Psoas muscle (tissue), 8 donors: ENCODE results near the gene HPSE2. TPM values are rescaled to one million over a fixed set of nuclear protein-coding genes. Genes with fewer than 3 reads are reported as not detected.

Experiments used
- ATAC-seq, 4 donors: fragments of 200-7000 bp; cut with Tn5 transposase; one replicate each; pipeline ENCODE4 v1.9.1; 2020; ENCODE audit warnings: moderate library complexity in 3 of 4, mild to moderate bottlenecking in 2 of 4
- DNase-seq, 2 donors: peaks; one replicate each; pipeline ENCODE4 v3.0.0-alpha.2; 2020
- H3K27ac ChIP-seq: fragments of 200-600 bp; one replicate; pipeline ENCODE4 v1.8.0; 2022
- H3K27me3 ChIP-seq, 3 donors: fragments of 200-600 bp in 1 of 3; one replicate each; pipeline versions ENCODE4 v1.6.1 to v1.8.0; 2013 to 2022; ENCODE audit warnings: low read length in 2 of 3, mild to moderate bottlenecking in 2 of 3, moderate library complexity in 1 of 3; ENCODE audit not compliant: insufficient read depth in 3 of 3
- H3K36me3 ChIP-seq, 2 donors: fragments of 200-600 bp in 1 of 2; one replicate each; pipeline versions ENCODE4 v1.6.1 to v1.8.0; 2013 to 2022; ENCODE audit warnings: low read depth in 1 of 2, mild to moderate bottlenecking in 1 of 2, moderate library complexity in 1 of 2; ENCODE audit not compliant: insufficient read depth in 1 of 2
- H3K4me1 ChIP-seq: fragments of 200-600 bp; one replicate; pipeline ENCODE4 v1.8.0; 2022
- H3K4me3 ChIP-seq: fragments of 200-600 bp; one replicate; pipeline ENCODE4 v1.8.0; 2022; ENCODE audit warnings: mild to moderate bottlenecking
- H3K9me3 ChIP-seq: fragments of 200-600 bp; one replicate; pipeline ENCODE4 v1.8.0; 2022
- CTCF ChIP-seq: fragments of 200-600 bp; IDR thresholded peaks from one replicate; pipeline ENCODE4 v1.8.0; 2022; ENCODE audit warnings: antibody characterized with exemption
- whole genome bisulfite sequencing, 3 donors: extraction: QIAGEN DNeasy Blood & Tissue Kit; methylation state at CpG; one replicate each; pipeline versions ENCODE4 v1.1.6 to v1.1.7; 2013; 5-methylcytosine and 5-hydroxymethylcytosine counted together
- intact Hi-C, 2 donors: fragments of 100-400 bp; cut with DNase I; formaldehyde crosslinking; loops; one replicate each; pipeline versions ENCODE4 v1.11.0 to v1.14.2; 2022
- polyA plus RNA-seq, 3 donors: library from polyadenylated mRNA; stranded (reverse); fragments of 200-250 nt; gene quantifications; one replicate each; pipeline ENCODE4 v1.2.3, GENCODE V29; 2013
- total RNA-seq, 4 donors: library from RNA; stranded (reverse); fragmentation: NEBNext Ultra II Directional in 2 of 4; extraction: Animal tissue kit (Norgen Biotek cat#: 25700) in 2 of 4; gene quantifications; one replicate each; pipeline versions ENCODE4 v1.2.1 to v1.2.4, GENCODE V29; 2021 to 2023
- donor health status: healthy with polysubstance abuse.
- donor health status: DM: no; HTN: no; CAD: no; lungs with moderate emphysema.
- donor health status: Bipolar disorder and iron deficiency.
- donor health status: healthy.
- donor health status: DM: yes; HTN: yes; CAD: no.
- donor health status: DM: no; HTN: no; CAD: no.
- donor health status: DM: no; HTN: no; CAD: no.
- donor health status: DM: yes; HTN: yes; CAD: no.

Gene HPSE2
- total and polyA plus RNA-seq, 7 donors, result 0.01 to 0.17 (median 0.03) TPM; not detected in 4

GRCh38 chr10:98642281-98642680 is 593.4 kb downstream of the HPSE2 start:
- TF ChIP-seq CTCF, result no peak
- Histone ChIP-seq H3K4me3 (no peak overlapping the region), H3K27ac (no peak overlapping the region), H3K27me3 (no peaks in the 10 kb centered on the region), H3K36me3 (no peaks in the 10 kb centered on the region), H3K9me3 (no peaks in the 10 kb centered on the region), H3K4me1 (peaks cover 4% of the 10 kb centered on the region)
- intact Hi-C loops, result no loop called here
- 91 to 93% (median 93%) methylated on average over 2 of the region's 2 CpGs for WGBS, 3 donors
- ATAC-seq (no peak), DNase-seq (no peak)

- ATAC-seq (no peak), DNase-seq (no peak)
- peaks cover 4% of the 10 kb centered on the region for H3K4me1 ChIP-seq
- intact Hi-C loops, result no loop called here
- no peaks in the 10 kb centered on the region for H3K36me3 ChIP-seq
- no peak overlapping the region for H3K4me3 ChIP-seq
- no peaks in the 10 kb centered on the region for H3K9me3 ChIP-seq
- H3K27ac ChIP-seq, result no peak overlapping the region
- 74 to 87% (median 84%) methylated on average over 5 of the region's 5 CpGs for WGBS, 3 donors
- peaks cover 0 to 3% (median 0%) of the 10 kb centered on the region in 3 donors for H3K27me3 ChIP-seq
- no peak for TF ChIP-seq CTCF
Measured at GRCh38 chr10:98638920-98639319, 596.7 kb downstream of the HPSE2 start.

- Histone ChIP-seq H3K27me3 (peaks cover 0 to 6% (median 0%) of the 10 kb centered on the region in 3 donors), H3K4me1 (peaks cover 4% of the 10 kb centered on the region), H3K4me3 (no peak overlapping the region), H3K36me3 (no peaks in the 10 kb centered on the region), H3K27ac (no peak overlapping the region), H3K9me3 (no peaks in the 10 kb centered on the region)
- no peak for TF ChIP-seq CTCF
- intact Hi-C loops, result no loop called here
- DNase-seq, result no peak
- ATAC-seq, result no peak
Measured at GRCh38 chr10:98636921-98637329, 598.7 kb downstream of the HPSE2 start.

GRCh38 chr10:98632456-98633150 is 603.0 kb downstream of the HPSE2 start:
- WGBS, 3 donors, result 37 to 46% (median 39%) methylated on average over 7 of the region's 7 CpGs
- Histone ChIP-seq H3K9me3 (no peaks in the 10 kb centered on the region), H3K27me3 (peaks cover 0 to 6% (median 0%) of the 10 kb centered on the region in 3 donors), H3K27ac (no peak overlapping the region), H3K4me1 (no peaks in the 10 kb centered on the region), H3K36me3 (no peaks in the 10 kb centered on the region), H3K4me3 (no peak overlapping the region)
- no peak for DNase-seq
- intact Hi-C loops, result no loop called here
- TF ChIP-seq CTCF, result no peak
- no peak for ATAC-seq

- no peak for DNase-seq
- 52 to 68% (median 57%) methylated on average over 1 of the region's 1 CpG for WGBS, 3 donors
Measured at GRCh38 chr10:98628206-98628605, 607.4 kb downstream of the HPSE2 start.

More at GRCh38 chr10:98628206-98628605, 607.4 kb downstream of the HPSE2 start:
- H3K9me3 ChIP-seq, result no peaks in the 10 kb centered on the region
- no peak for TF ChIP-seq CTCF
- no peaks in the 10 kb centered on the region for H3K4me1 ChIP-seq
- intact Hi-C loops, result no loop called here
- H3K27me3 ChIP-seq, result no peaks in the 10 kb centered on the region
- no peak for ATAC-seq
- no peak overlapping the region for H3K4me3 ChIP-seq
- H3K36me3 ChIP-seq, result no peaks in the 10 kb centered on the region
- H3K27ac ChIP-seq, result no peak overlapping the region
